GM18502 (cell line): ENCODE results near the gene SERTAD3.
"Not testable (repeated sequence)": the region's sequence is repeated elsewhere in the genome, so short reads cannot be mapped to it uniquely, and the experiment has no call there.

Source experiments
- ATAC-seq: cut with Tn5 transposase; IDR thresholded peaks from one replicate; pipeline ENCODE4 v1.9.1; 2021; ENCODE audit warnings: mild to moderate bottlenecking; ENCODE audit not compliant: unreplicated experiment, poor library complexity

The SERTAD3 gene

GRCh38 chr19:40430242-40430641 lies 13.9 kb downstream of the SERTAD3 start:
- not testable (repeated sequence) for ATAC-seq

GRCh38 chr19:40428197-40428596 lies 15.9 kb downstream of the SERTAD3 start:
- ATAC-seq: not testable (repeated sequence)

GRCh38 chr19:40425450-40426287 lies 18.5 kb downstream of the SERTAD3 start, which contains the start of gene SERTAD1:
SERTAD1 (minus strand) TSS chr19:40425992; CDS start chr19:40423546, 2,446 bp downstream.
- peak; percentile 75 for ATAC-seq

- ATAC-seq: peak; percentile 2
Measured at GRCh38 chr19:40424637-40425449, 19.3 kb downstream of the SERTAD3 start.

GRCh38 chr19:40423938-40424337 lies 20.2 kb downstream of the SERTAD3 start:
- no peak for ATAC-seq

GRCh38 chr19:40422748-40423566 lies 21.2 kb downstream of the SERTAD3 start:
- no peak for ATAC-seq

GRCh38 chr19:40421993-40422747 lies 22.0 kb downstream of the SERTAD3 start:
- ATAC-seq: no peak

GRCh38 chr19:40420766-40421765 lies 23.1 kb downstream of the SERTAD3 start:
- peak; percentile 43 for ATAC-seq

GRCh38 chr19:40420451-40420765 lies 23.7 kb downstream of the SERTAD3 start:
- ATAC-seq: no peak

- ATAC-seq: no peak
Measured at GRCh38 chr19:40419780-40420179, 24.4 kb downstream of the SERTAD3 start.

GRCh38 chr19:40419066-40419612 lies 25.0 kb downstream of the SERTAD3 start:
- ATAC-seq: no peak

GRCh38 chr19:40418040-40418439 lies 26.1 kb downstream of the SERTAD3 start:
- no peak for ATAC-seq

- ATAC-seq: no peak
Measured at GRCh38 chr19:40417643-40417981, 26.5 kb downstream of the SERTAD3 start.

GRCh38 chr19:40416918-40417642 lies 27.1 kb downstream of the SERTAD3 start:
- no peak for ATAC-seq

- ATAC-seq: no peak
Measured at GRCh38 chr19:40415768-40416167, 28.4 kb downstream of the SERTAD3 start.

GRCh38 chr19:40414542-40415535 lies 29.3 kb downstream of the SERTAD3 start:
- ATAC-seq: no peak
